ENCODE measurements around the gene MYH11.

GRCh38 chr16:15779664-15780351 is 77.0 kb downstream of the MYH11 start:
- no peak for TF ChIP-seq FOXM1 (IDR thresholded peaks at IDR 0.05; ENCODE audit: borderline replicate concordance)
- no peak for TF ChIP-seq SP1 (IDR thresholded peaks at IDR 0.05)
- no peak for TF ChIP-seq BHLHE40 (IDR thresholded peaks at IDR 0.05; ENCODE audit: borderline replicate concordance)
- no peak for TF ChIP-seq TARDBP (IDR thresholded peaks at IDR 0.05)
- TF ChIP-seq FOXK2 (IDR thresholded peaks at IDR 0.05), result no peak
- TF ChIP-seq HDGF (IDR thresholded peaks at IDR 0.05; ENCODE audit: borderline replicate concordance), result no peak
- no peak for TF ChIP-seq ELF4 (IDR thresholded peaks at IDR 0.05)
- no peak for TF ChIP-seq SUZ12 (IDR thresholded peaks at IDR 0.05)
- TF ChIP-seq LEF1 (IDR thresholded peaks at IDR 0.05; ENCODE audit: borderline replicate concordance), result no peak
- TF ChIP-seq L3MBTL2 (conservative IDR thresholded peaks at IDR 0.05), result no peak
- TF ChIP-seq NFRKB (IDR thresholded peaks at IDR 0.05), result no peak

Data from HEK293T (cell line).